Measurements from ENCODE around the gene FKRP.
"Not testable (repeated sequence)": the region's sequence is repeated elsewhere in the genome, so short reads cannot be mapped to it uniquely, and the experiment has no call there.

Gene FKRP

DNA sequence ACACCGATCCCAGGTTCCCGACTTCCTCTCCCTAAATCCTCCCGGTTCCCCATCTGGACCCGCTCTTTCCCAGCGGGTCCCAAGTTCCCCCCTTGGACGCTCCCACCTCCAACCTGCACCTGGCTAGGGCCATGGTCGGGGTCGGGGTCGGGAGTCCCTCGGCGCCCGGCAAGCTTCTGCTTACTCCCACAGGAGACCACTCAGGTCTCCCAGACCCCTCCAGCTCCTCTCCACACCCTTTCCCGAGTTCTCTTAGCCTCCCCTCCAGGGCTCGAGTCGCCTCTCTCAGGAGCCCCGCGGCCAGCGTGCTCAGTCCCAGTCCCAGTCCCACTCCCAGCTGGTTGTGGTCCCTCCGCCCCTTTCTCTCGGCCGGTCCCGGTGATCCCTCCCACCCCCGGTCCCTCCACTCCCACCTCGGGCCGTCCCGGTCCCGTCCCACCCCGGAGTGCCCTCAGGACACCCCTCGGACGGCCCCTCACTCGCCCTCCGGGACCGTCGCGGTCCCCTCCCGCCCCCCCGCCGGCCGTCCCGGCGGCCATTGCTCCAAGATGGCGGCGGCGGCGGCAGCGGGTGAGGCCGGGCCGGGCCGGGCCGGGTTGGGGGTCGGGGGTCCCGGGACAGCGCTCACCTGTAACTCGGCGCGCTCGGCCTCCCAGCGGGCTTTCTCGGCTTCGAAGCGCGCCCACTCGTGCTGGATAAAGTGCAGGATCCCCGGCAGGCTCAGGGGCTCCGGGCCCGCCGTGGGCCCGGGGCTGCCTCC is at the start of gene FKRP:
Gene FKRP, plus strand, starts transcription at position 537 of the 760 bp plus-strand sequence. CDS start 9,394 bp downstream, outside the sequence.
- Histone ChIP-seq H3K27ac (ENCODE audit: low read depth, low read length) (peak within 1 kb of the TSS; percentile 78), H3K9me3 (ENCODE audit: control insufficient read depth, insufficient read depth, low read depth, low read length) (no peaks in the 10 kb centered on the region), H3K36me3 (ENCODE audit: control insufficient read depth, insufficient read depth, low read length) (peaks cover 12% of the 10 kb centered on the region), H3K4me1 (ENCODE audit: control insufficient read depth, insufficient read depth, low read length) (peaks cover 16% of the 10 kb centered on the region), H3K9ac (ENCODE audit: low read length) (peak within 1 kb of the TSS; percentile 88), H3K27me3 (ENCODE audit: control insufficient read depth, insufficient read depth, low read length) (no peaks in the 10 kb centered on the region), H3K4me3 (ENCODE audit: low read depth, low read length) (peak within 1 kb of the TSS; percentile 95)

DNA sequence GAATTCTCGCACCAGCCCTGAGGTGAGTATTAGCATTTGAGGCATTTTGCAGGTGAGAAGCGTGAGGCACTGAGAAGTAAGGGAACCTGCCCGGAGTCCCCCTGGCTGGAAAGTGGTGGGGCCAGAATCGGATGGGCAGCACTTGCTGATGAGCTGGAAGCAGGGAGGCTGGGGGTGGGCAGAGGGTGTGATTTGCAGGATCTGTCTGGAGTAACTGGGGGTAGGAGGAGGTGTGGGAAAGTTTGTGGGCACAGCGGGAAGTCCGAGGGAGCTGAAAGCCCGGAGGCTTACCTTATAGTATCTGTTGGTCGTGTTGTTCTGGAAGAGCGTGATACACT is 49.0 kb upstream of the FKRP start:
- Histone ChIP-seq H3K36me3 (ENCODE audit: control insufficient read depth, insufficient read depth, low read length) (peaks cover 81% of the 10 kb centered on the region), H3K27me3 (ENCODE audit: control insufficient read depth, insufficient read depth, low read length) (no peaks in the 10 kb centered on the region), H3K4me3 (ENCODE audit: low read depth, low read length) (peak overlapping the region; percentile 46), H3K27ac (ENCODE audit: low read depth, low read length) (no peak overlapping the region), H3K9me3 (ENCODE audit: control insufficient read depth, insufficient read depth, low read depth, low read length) (no peaks in the 10 kb centered on the region), H3K9ac (ENCODE audit: low read length) (peak overlapping the region; percentile 27), H3K4me1 (ENCODE audit: control insufficient read depth, insufficient read depth, low read length) (peaks cover 5% of the 10 kb centered on the region)

DNA sequence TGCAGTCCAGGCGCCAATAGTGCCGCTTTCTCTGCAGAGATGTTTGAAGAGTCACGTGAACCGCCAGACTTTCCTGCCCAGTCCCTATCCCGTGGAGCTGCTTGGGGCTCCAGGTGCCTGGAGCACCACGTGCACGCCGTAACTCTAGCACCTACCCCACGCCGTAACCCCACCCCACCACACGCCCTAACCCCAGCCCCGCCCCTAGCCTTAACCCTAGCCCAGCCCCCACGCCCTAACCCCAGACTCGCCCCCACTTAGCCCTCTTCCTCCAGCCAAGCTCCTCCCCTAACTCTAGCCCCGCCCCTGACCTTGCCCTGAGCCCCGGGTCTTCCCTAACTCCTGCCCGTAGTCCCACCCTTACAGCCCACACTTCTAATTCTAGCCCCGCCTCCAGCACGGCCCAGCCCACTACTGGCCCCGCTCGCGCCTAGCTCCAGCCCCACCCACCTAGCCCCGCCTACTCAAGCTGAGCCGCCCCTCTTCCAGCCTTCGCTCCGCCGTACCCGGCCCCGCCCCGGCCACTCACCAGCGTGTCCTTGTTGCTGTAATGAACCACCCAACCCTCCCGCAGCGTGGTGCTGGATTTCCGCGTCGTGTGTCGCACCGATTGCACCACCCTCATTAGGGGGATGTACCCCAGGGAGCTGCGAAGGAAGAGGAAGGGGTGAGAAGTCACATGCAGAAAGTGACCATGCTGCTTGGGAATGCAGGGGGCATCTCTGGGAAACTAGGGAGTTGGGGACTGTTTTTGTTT is 48.5 kb upstream of the FKRP start:
- Histone ChIP-seq H3K9me3 (ENCODE audit: control insufficient read depth, insufficient read depth, low read depth, low read length) (no peaks in the 10 kb centered on the region), H3K9ac (ENCODE audit: low read length) (peak overlapping the region; percentile 43), H3K4me1 (ENCODE audit: control insufficient read depth, insufficient read depth, low read length) (peaks cover 5% of the 10 kb centered on the region), H3K36me3 (ENCODE audit: control insufficient read depth, insufficient read depth, low read length) (peaks cover 81% of the 10 kb centered on the region), H3K27me3 (ENCODE audit: control insufficient read depth, insufficient read depth, low read length) (no peaks in the 10 kb centered on the region), H3K27ac (ENCODE audit: low read depth, low read length) (no peak overlapping the region), H3K4me3 (ENCODE audit: low read depth, low read length) (peak overlapping the region; percentile 46)

DNA sequence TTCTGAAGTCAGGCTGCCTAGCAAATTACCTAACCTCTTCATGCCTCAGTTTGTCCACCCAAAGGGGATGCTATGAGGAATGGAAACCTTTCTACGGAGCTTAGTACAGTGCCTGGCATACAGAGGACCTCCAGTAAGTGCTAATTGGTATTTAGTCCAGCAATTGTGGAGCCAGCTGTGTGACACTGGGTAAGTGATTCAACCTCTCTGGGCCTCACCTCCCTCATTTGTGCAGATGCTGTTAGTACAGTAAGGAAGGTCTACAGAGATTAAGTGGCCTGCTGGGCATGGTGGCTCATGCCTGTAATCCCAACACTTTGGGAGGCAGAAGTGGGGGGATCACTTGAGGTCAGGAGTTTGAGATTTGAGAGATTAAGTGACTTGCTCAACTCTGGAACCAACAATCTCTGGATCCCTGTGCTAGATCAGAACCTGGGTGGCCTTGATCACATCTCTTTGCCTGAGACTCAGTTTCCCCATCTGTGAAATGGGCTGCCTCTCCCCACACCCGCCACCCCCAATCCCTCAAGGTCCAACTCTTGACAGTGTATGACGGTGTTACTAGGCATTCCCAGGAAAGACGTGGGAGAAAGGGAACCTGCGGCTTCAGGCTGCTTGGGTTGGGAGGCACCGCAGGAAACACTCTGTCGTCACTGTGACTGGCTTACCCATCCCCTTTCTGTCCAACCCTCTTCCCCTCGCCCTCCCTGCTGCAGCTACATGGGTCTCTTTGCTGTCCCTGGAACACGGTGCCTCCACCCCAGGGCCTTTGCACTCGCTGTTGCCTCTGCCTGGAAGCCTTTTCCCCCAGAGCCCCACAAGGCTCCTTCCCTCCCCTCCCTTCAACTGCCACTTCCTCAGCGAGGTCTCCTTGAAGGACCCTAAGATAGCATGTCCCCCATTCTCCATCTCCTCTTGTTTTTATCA is 47.2 kb upstream of the FKRP start:
- Histone ChIP-seq H3K36me3 (ENCODE audit: control insufficient read depth, insufficient read depth, low read length) (peaks cover 78% of the 10 kb centered on the region), H3K9ac (ENCODE audit: low read length) (no peak overlapping the region), H3K27me3 (ENCODE audit: control insufficient read depth, insufficient read depth, low read length) (no peaks in the 10 kb centered on the region), H3K4me3 (ENCODE audit: low read depth, low read length) (no peak overlapping the region), H3K27ac (ENCODE audit: low read depth, low read length) (no peak overlapping the region), H3K9me3 (ENCODE audit: control insufficient read depth, insufficient read depth, low read depth, low read length) (no peaks in the 10 kb centered on the region), H3K4me1 (ENCODE audit: control insufficient read depth, insufficient read depth, low read length) (peaks cover 5% of the 10 kb centered on the region)

DNA sequence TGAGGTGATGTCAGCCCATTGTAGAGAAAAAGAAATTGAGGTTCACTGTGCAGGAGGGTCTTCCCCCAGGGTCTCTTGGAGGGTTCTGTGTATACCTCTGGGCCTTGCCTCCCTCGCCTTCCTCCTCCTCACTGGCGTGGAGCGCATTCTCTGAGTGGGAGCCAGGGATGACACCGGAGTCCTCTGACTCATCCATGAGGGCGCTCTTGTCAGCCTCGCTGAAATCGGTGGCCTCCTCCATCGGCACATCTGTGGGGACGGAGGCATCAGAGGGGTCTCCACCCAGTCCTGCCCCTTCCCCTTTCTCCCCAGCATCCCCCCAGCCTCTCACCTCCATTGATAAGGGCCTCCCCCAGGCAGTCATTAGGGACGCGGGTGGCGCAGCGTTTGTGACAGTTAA is 45.2 kb upstream of the FKRP start:
- Histone ChIP-seq H3K9ac (ENCODE audit: low read length) (no peak overlapping the region), H3K4me3 (ENCODE audit: low read depth, low read length) (no peak overlapping the region), H3K27ac (ENCODE audit: low read depth, low read length) (no peak overlapping the region), H3K27me3 (ENCODE audit: control insufficient read depth, insufficient read depth, low read length) (no peaks in the 10 kb centered on the region), H3K4me1 (ENCODE audit: control insufficient read depth, insufficient read depth, low read length) (peaks cover 5% of the 10 kb centered on the region), H3K36me3 (ENCODE audit: control insufficient read depth, insufficient read depth, low read length) (peaks cover 65% of the 10 kb centered on the region), H3K9me3 (ENCODE audit: control insufficient read depth, insufficient read depth, low read depth, low read length) (no peaks in the 10 kb centered on the region)

GRCh38 chr19:46704379-46705076 is 41.3 kb upstream of the FKRP start:
- Histone ChIP-seq H3K4me3 (ENCODE audit: low read depth, low read length) (no peak overlapping the region), H3K36me3 (ENCODE audit: control insufficient read depth, insufficient read depth, low read length) (peaks cover 74% of the 10 kb centered on the region), H3K9ac (ENCODE audit: low read length) (no peak overlapping the region), H3K4me1 (ENCODE audit: control insufficient read depth, insufficient read depth, low read length) (no peaks in the 10 kb centered on the region), H3K9me3 (ENCODE audit: control insufficient read depth, insufficient read depth, low read depth, low read length) (no peaks in the 10 kb centered on the region), H3K27ac (ENCODE audit: low read depth, low read length) (no peak overlapping the region), H3K27me3 (ENCODE audit: control insufficient read depth, insufficient read depth, low read length) (no peaks in the 10 kb centered on the region)

DNA sequence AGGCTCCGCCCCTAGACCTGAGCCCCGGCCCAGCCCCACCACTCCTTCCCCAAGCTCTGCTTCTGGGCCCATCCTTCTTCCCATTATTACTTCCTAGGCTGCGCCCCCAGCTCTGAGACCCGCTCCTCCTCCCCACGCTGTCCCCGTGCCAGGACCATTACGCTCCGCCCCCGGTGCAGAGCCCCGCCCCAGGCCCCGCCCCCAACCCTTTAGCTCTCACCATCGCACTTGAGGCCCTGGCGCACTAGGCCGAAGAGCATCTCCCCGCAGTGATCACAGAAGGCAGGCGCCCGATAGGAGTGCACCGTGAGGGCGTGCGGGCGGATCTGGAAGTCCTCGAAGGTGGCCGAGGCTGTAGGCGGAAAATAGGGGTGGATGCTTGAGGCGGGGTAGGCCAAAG is 35.2 kb upstream of the FKRP start:
- Histone ChIP-seq H3K36me3 (ENCODE audit: control insufficient read depth, insufficient read depth, low read length) (peaks cover 39% of the 10 kb centered on the region), H3K4me3 (ENCODE audit: low read depth, low read length) (no peak overlapping the region), H3K4me1 (ENCODE audit: control insufficient read depth, insufficient read depth, low read length) (peaks cover 13% of the 10 kb centered on the region), H3K9me3 (ENCODE audit: control insufficient read depth, insufficient read depth, low read depth, low read length) (no peaks in the 10 kb centered on the region), H3K9ac (ENCODE audit: low read length) (no peak overlapping the region), H3K27ac (ENCODE audit: low read depth, low read length) (no peak overlapping the region), H3K27me3 (ENCODE audit: control insufficient read depth, insufficient read depth, low read length) (no peaks in the 10 kb centered on the region)

- H3K27ac ChIP-seq (ENCODE audit: low read depth, low read length); H3K9ac ChIP-seq (ENCODE audit: low read length); H3K27me3 ChIP-seq (ENCODE audit: control insufficient read depth, insufficient read depth, low read length); H3K4me3 ChIP-seq (ENCODE audit: low read depth, low read length); H3K9me3 ChIP-seq (ENCODE audit: control insufficient read depth, insufficient read depth, low read depth, low read length): not testable (repeated sequence)
- peaks cover 22% of the 10 kb centered on the region for H3K36me3 ChIP-seq (ENCODE audit: control insufficient read depth, insufficient read depth, low read length)
- H3K4me1 ChIP-seq (ENCODE audit: control insufficient read depth, insufficient read depth, low read length), result peaks cover 16% of the 10 kb centered on the region
Observed at GRCh38 chr19:46712768-46713338, 33.0 kb upstream of the FKRP start.

DNA sequence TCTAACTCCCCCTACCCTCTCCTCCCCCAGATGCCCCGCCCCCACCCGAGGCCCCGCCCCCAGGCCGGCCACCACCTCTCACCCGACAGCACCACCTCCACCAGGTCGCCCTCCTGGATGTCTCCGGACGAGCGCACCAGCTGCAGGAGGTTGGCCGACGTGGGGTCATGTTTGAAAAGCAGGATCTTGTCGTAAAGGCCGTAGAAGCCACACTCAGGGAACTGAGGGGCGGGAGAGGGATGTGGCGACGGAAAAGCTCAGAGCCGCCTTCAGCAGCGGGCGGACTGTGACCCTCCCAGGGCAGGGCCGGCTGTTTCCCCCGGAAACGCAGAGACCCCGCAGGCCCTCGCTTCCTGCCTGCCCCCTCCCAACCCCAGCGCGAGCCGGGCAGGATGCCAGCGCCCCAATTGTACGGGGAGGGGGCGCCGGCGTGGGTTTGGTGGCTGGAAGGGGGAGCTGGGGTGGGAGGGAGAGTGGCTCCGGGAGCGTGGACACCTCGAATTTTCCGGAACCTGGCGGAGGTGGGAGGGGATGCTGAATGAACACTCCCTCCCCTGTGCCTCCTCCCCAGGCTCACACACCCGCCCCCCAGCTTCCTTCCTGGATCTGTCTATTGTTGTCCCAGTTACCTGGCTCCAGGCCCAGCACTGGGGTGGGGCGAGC is 31.9 kb upstream of the FKRP start:
- no peaks in the 10 kb centered on the region for H3K9me3 ChIP-seq (ENCODE audit: control insufficient read depth, insufficient read depth, low read depth, low read length)
- H3K27me3 ChIP-seq (ENCODE audit: control insufficient read depth, insufficient read depth, low read length), result no peaks in the 10 kb centered on the region
- peak overlapping the region; percentile 82 for H3K4me3 ChIP-seq (ENCODE audit: low read depth, low read length)
- peaks cover 18% of the 10 kb centered on the region for H3K36me3 ChIP-seq (ENCODE audit: control insufficient read depth, insufficient read depth, low read length)
- H3K9ac ChIP-seq (ENCODE audit: low read length), result peak overlapping the region; percentile 66
- no peak overlapping the region for H3K27ac ChIP-seq (ENCODE audit: low read depth, low read length)
- H3K4me1 ChIP-seq (ENCODE audit: control insufficient read depth, insufficient read depth, low read length), result peaks cover 20% of the 10 kb centered on the region
